ENCODE data around the gene COBLL1.

COBLL1 gene

GRCh38 chr2:164786787-164787186 is 54.8 kb downstream of the COBLL1 start:
- no peak for TF ChIP-seq CREB1 (IDR thresholded peaks at IDR 0.05; ENCODE audit: low read depth)

GRCh38 chr2:164785457-164785856 is 56.2 kb downstream of the COBLL1 start:
- TF ChIP-seq CEBPB (IDR thresholded peaks at IDR 0.05) (no peak), ZBTB7A (IDR thresholded peaks at IDR 0.05; ENCODE audit: low read depth) (no peak), FOXM1 (IDR thresholded peaks at IDR 0.05; ENCODE audit: borderline replicate concordance, low read depth) (no peak), REST (IDR thresholded peaks at IDR 0.05; ENCODE audit: low read depth) (no peak), EGR1 (IDR thresholded peaks at IDR 0.05) (no peak), NFIC (IDR thresholded peaks at IDR 0.05) (no peak), EP300 (IDR thresholded peaks at IDR 0.05; ENCODE audit: borderline replicate concordance) (no peak), TCF12 (IDR thresholded peaks at IDR 0.05; ENCODE audit: low read depth) (no peak), MAX (IDR thresholded peaks at IDR 0.05) (no peak), TEAD4 (IDR thresholded peaks at IDR 0.05) (no peak), RAD21 (IDR thresholded peaks at IDR 0.05; ENCODE audit: low read depth) (no peak), CREB1 (IDR thresholded peaks at IDR 0.05; ENCODE audit: low read depth) (no peak), YY1 (IDR thresholded peaks at IDR 0.05; ENCODE audit: low read depth) (no peak), USF1 (IDR thresholded peaks at IDR 0.05) (no peak), TAF1 (IDR thresholded peaks at IDR 0.05; ENCODE audit: low read depth) (no peak)

GRCh38 chr2:164784376-164784775 is 57.2 kb downstream of the COBLL1 start:
- no peak for TF ChIP-seq REST (IDR thresholded peaks at IDR 0.05; ENCODE audit: low read depth)
- TF ChIP-seq USF1 (IDR thresholded peaks at IDR 0.05): no peak

- TF ChIP-seq ZBTB7A (IDR thresholded peaks at IDR 0.05; ENCODE audit: low read depth) (no peak), RAD21 (IDR thresholded peaks at IDR 0.05; ENCODE audit: low read depth) (no peak)
Measured at GRCh38 chr2:164782323-164782722, 59.3 kb downstream of the COBLL1 start.

- TF ChIP-seq TAF1 (IDR thresholded peaks at IDR 0.05; ENCODE audit: low read depth): no peak
- TF ChIP-seq EGR1 (IDR thresholded peaks at IDR 0.05): no peak
- TF ChIP-seq TEAD4 (IDR thresholded peaks at IDR 0.05): no peak
- TF ChIP-seq USF1 (IDR thresholded peaks at IDR 0.05): no peak
- TF ChIP-seq REST (IDR thresholded peaks at IDR 0.05; ENCODE audit: low read depth): no peak
- TF ChIP-seq CEBPB (IDR thresholded peaks at IDR 0.05): no peak
- no peak for TF ChIP-seq RAD21 (IDR thresholded peaks at IDR 0.05; ENCODE audit: low read depth)
- TF ChIP-seq EP300 (IDR thresholded peaks at IDR 0.05; ENCODE audit: borderline replicate concordance): no peak
- no peak for TF ChIP-seq FOXM1 (IDR thresholded peaks at IDR 0.05; ENCODE audit: borderline replicate concordance, low read depth)
- TF ChIP-seq NFIC (IDR thresholded peaks at IDR 0.05): no peak
- TF ChIP-seq TCF12 (IDR thresholded peaks at IDR 0.05; ENCODE audit: low read depth): no peak
Measured at GRCh38 chr2:164781394-164781793, 60.2 kb downstream of the COBLL1 start.

Measured in Ishikawa (cell line).